Breast epithelium (tissue), 4 donors: ENCODE results near the gene POU5F1. TPM values are rescaled to one million over a fixed set of nuclear protein-coding genes. Genes with fewer than 3 reads are reported as not detected.
"Not testable (repeated sequence)": the region's sequence is repeated elsewhere in the genome, so short reads cannot be mapped to it uniquely, and the experiment has no call there.

Source experiments
- DNase-seq, 2 donors: peaks; one replicate each; pipeline ENCODE4 v3.0.0-alpha.2; 2019; ENCODE audit warnings: low spot score in 2 of 2
- H3K27ac ChIP-seq, 2 donors: fragments of 200-600 bp; sonication (generic) in 1 of 2; one replicate each; pipeline ENCODE4 v1.5.1; 2016 to 2019; ENCODE audit warnings: mild to moderate bottlenecking in 1 of 2
- H3K27me3 ChIP-seq, 2 donors: fragments of 200-600 bp; sonication (generic) in 1 of 2; one replicate each; pipeline versions ENCODE4 v1.5.1 to v1.6.0; 2017 to 2019; ENCODE audit warnings: control low read depth in 1 of 2, mild to moderate bottlenecking in 1 of 2
- H3K36me3 ChIP-seq: fragments of 200-600 bp; one replicate; pipeline ENCODE4 v1.5.1; 2019
- H3K4me1 ChIP-seq, 2 donors: fragments of 200-600 bp; sonication (generic); one replicate each; pipeline ENCODE4 v1.5.1; 2016 to 2019; ENCODE audit warnings: control low read depth in 1 of 2
- H3K4me3 ChIP-seq, 3 donors: fragments of 200-600 bp; sonication (generic); 1 replicate in 2 of 3; 2 replicates in 1 of 3; pipeline ENCODE4 v1.5.1; 2016 to 2019; ENCODE audit warnings: mild to moderate bottlenecking in 3 of 3, moderate library complexity in 2 of 3
- H3K9me3 ChIP-seq, 2 donors: fragments of 200-600 bp; sonication (generic) in 1 of 2; one replicate each; pipeline ENCODE4 v1.5.1; 2016 to 2019; ENCODE audit warnings: control low read depth in 1 of 2
- CTCF ChIP-seq, 3 donors: fragments of 450-650 bp; IDR thresholded peaks; one replicate each; pipeline ENCODE4 v1.5.1; 2016 to 2017; ENCODE audit warnings: antibody characterized with exemption in 3 of 3, mild to moderate bottlenecking in 3 of 3, moderate library complexity in 3 of 3
- POLR2A ChIP-seq: fragments of 450-650 bp; IDR thresholded peaks from one replicate; pipeline ENCODE4 v1.6.1; 2016; ENCODE audit warnings: antibody characterized with exemption, mild to moderate bottlenecking, moderate library complexity
- POLR2AphosphoS5 ChIP-seq, 3 donors: sonication (generic); formaldehyde crosslinking; IDR thresholded peaks; one replicate each; pipeline ENCODE4 v1.6.1; 2017; ENCODE audit warnings: antibody characterized with exemption in 3 of 3
- intact Hi-C: fragments of 100-400 bp; cut with DNase I; formaldehyde crosslinking; loops from one replicate; pipeline ENCODE4 v1.15.1; 2023; ENCODE audit warnings: low total_unique reads
- total RNA-seq, 3 donors: library from RNA; depleted of rRNA; stranded (reverse); fragments of >200 nt; gene quantifications; one replicate each; pipeline ENCODE4 v1.1.0, GENCODE V29; 2016

POU5F1 gene
- total RNA-seq, 3 donors from 2014 or later = 0.64 to 4.5 (median 0.98) TPM

DNA sequence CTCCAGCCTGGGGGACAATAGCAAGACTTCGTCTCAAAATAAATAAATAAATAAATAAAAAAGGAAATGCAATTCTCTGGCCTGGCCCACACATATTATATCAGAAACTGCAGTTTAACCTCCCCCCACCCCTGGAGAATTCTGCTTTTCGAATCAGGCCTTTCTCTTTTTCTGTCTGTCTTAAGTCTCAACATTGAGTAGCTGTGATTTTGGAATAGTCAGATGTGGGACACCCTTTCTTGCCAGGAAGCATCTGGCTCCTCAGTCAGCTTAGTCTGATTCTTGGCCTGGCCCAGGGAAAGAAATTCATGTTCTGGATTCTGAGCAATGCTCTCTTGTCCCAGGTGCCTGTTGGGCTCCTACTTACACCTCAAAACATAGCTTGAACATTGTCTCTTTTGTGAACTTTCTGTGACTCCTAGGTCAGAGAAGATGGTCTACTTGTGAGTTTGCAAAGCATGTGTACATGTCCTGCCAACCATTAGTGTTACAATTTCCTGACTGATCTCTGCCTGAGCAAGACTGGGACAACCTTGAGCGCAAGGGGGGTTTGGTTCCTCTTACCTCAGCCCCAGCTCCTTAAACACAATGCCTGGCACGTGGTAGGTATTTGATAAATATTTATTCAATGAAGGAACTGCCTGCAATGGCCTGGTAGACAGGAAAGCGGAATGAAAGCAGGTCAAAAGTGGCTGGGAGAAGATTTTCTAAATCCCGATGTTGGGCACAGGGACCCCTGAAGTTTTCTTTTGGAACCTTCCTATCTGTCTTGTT lies 23.8 kb upstream of the POU5F1 start:
- TF ChIP-seq POLR2AphosphoS5 (IDR thresholded peaks at IDR 0.05) (no peak), CTCF (IDR thresholded peaks at IDR 0.05) (no peak)
- H3K27me3 ChIP-seq = no peaks in the 10 kb centered on the region
- H3K36me3 ChIP-seq = no peaks in the 10 kb centered on the region
- no peak overlapping the region for H3K4me3 ChIP-seq
- no peak for DNase-seq
- H3K4me1 ChIP-seq = no peaks in the 10 kb centered on the region
- no peaks in the 10 kb centered on the region for H3K9me3 ChIP-seq
- intact Hi-C loops = loop anchor here (10.0 kb wide), 1 partner anchor 171 kb away; no protein-coding TSS in a partner anchor
- peak overlapping the region in 1 of 2 donors; percentile 21 for H3K27ac ChIP-seq

- Histone ChIP-seq H3K9me3 (no peaks in the 10 kb centered on the region), H3K4me1 (no peaks in the 10 kb centered on the region), H3K36me3 (no peaks in the 10 kb centered on the region), H3K27me3 (no peaks in the 10 kb centered on the region), H3K27ac (no peak overlapping the region), H3K4me3 (no peak overlapping the region)
- DNase-seq = no peak
- TF ChIP-seq POLR2AphosphoS5 (IDR thresholded peaks at IDR 0.05) (no peak), CTCF (IDR thresholded peaks at IDR 0.05) (no peak), POLR2A (no peak)
- intact Hi-C loops = loop anchor here (10.0 kb wide), 1 partner anchor 172 kb away; no protein-coding TSS in a partner anchor
Measured at GRCh38 chr6:31193206-31193605, 22.7 kb upstream of the POU5F1 start.

DNA sequence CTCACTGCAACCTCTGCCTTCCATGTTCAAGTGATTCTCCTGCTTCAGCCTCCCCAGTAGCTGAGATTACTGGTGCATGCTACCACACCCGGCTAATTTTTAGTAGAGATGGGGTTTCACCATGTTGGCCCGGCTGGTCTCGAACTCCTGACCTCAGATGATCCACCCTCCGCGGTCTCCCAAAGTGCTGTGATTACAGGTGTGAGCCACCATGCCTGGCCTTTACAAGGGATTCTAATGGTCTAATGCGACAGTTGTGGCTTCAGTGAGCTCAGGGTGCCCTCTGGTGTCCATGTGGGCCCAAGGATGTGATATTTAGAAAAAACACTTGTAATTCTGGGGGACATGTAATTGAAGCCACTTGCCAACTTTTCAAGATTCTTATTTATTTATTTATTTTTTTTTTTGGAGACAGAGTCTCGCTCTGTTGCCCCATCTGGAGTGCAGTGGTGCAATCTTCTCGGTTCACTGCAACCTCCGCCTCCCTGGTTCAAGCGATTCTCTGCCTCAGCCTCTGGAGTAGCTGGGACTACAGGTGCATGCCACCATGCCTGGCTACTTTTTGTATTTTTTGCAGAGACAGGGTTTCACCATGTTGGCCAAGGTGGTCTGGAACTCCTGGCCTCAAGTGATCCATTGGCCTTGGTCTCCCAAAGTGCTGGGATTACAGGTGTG lies 22.1 kb upstream of the POU5F1 start:
- intact Hi-C loops = loop anchor here (10.0 kb wide), 1 partner anchor 172 kb away; no protein-coding TSS in a partner anchor
- peak in 2 of 3 donors; percentile 59 to 72 for TF ChIP-seq CTCF (IDR thresholded peaks at IDR 0.05)
- DNase-seq = peak in 1 of 2 donors; percentile 66
- H3K27ac ChIP-seq, H3K36me3 ChIP-seq, H3K4me3 ChIP-seq, H3K4me1 ChIP-seq, H3K27me3 ChIP-seq, H3K9me3 ChIP-seq: not testable (repeated sequence)

- no peaks in the 10 kb centered on the region for H3K4me1 ChIP-seq
- no peak overlapping the region for H3K4me3 ChIP-seq
- TF ChIP-seq CTCF (IDR thresholded peaks at IDR 0.05) (no peak), POLR2A (no peak), POLR2AphosphoS5 (IDR thresholded peaks at IDR 0.05) (no peak)
- no peak overlapping the region for H3K27ac ChIP-seq
- H3K36me3 ChIP-seq = no peaks in the 10 kb centered on the region
- no peaks in the 10 kb centered on the region for H3K27me3 ChIP-seq
- no peaks in the 10 kb centered on the region for H3K9me3 ChIP-seq
- intact Hi-C loops = loop anchor here (10.0 kb wide), 1 partner anchor 174 kb away; no protein-coding TSS in a partner anchor
- no peak for DNase-seq
Measured at GRCh38 chr6:31190488-31190887, 20.0 kb upstream of the POU5F1 start.

DNA sequence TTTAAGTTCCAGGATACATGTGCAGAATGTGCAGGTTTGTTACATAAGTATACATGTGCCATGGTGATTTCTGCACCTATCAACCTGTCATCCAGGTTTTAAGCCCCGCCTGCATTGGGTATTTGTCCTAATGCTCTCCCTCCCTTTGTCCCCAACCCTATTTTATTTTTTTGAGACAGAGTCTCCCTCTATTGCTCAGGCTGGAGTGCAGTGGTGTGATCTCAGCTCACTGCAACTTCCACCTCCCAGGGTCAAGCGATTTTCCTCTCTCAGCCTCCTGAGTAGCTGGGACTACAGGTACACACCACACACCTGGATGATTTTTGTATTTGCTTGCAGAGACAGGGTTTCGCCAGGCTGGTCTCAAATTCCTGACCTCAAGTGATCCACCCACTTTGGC lies 18.7 kb upstream of the POU5F1 start:
- DNase-seq, H3K27me3 ChIP-seq, H3K27ac ChIP-seq, intact Hi-C loops, H3K9me3 ChIP-seq, H3K4me3 ChIP-seq, H3K4me1 ChIP-seq, H3K36me3 ChIP-seq: not testable (repeated sequence)
